T-helper 1 cell treated with Interleukin-12 subunit alpha and Interleukin-12 subunit beta and Interleukin-4 antibody, amounts not matched to agents 30 μg/mL and 1 μg/mL, for 36 hours (primary cell): ENCODE results near the gene AIPL1.

Source experiments
- H3K27ac Mint-ChIP-seq: one replicate; pipeline ENCODE4 v1.8.0; 2021; ENCODE audit warnings: mild to moderate bottlenecking, mixed read lengths
- H3K27me3 Mint-ChIP-seq: one replicate; pipeline ENCODE4 v1.8.0; 2021; ENCODE audit warnings: low read depth, mixed read lengths
- H3K36me3 Mint-ChIP-seq: one replicate; pipeline ENCODE4 v1.8.0; 2021; ENCODE audit warnings: low read depth, mixed read lengths
- H3K4me1 Mint-ChIP-seq: one replicate; pipeline ENCODE4 v1.8.0; 2021; ENCODE audit warnings: low read depth, mixed read lengths
- H3K4me3 Mint-ChIP-seq: one replicate; pipeline ENCODE4 v1.8.0; 2021; ENCODE audit warnings: mild to moderate bottlenecking, moderate library complexity, mixed read lengths
- H3K9me3 Mint-ChIP-seq: one replicate; pipeline ENCODE4 v1.8.0; 2021; ENCODE audit warnings: mixed read lengths

Gene AIPL1

DNA sequence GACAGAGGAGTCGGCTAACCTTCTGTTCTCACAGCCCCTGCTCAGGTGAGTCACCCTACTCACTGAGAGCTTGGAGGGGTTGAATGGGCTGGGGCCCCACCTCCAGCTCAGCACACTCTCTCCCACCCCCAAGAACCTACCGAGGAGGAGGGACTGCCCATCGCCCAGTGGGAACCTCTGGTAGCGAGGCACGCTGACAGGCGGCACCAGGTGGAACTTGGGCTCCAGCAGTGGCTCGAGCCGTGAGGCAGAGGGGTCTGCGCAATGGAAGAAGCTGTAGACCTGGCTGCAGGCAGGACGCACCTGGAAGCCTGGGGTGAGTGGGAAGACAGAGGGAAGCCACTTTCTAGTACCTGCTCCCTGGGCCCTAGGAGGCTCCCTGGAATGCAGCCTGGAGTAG is 37.6 kb upstream of the AIPL1 start:
- peaks cover 6% of the 10 kb centered on the region for H3K27me3 Mint-ChIP-seq
- no peaks in the 10 kb centered on the region for H3K4me1 Mint-ChIP-seq
- no peaks in the 10 kb centered on the region for H3K9me3 Mint-ChIP-seq
- no peak overlapping the region for H3K27ac Mint-ChIP-seq
- H3K4me3 Mint-ChIP-seq = no peak overlapping the region
- H3K36me3 Mint-ChIP-seq = no peaks in the 10 kb centered on the region

DNA sequence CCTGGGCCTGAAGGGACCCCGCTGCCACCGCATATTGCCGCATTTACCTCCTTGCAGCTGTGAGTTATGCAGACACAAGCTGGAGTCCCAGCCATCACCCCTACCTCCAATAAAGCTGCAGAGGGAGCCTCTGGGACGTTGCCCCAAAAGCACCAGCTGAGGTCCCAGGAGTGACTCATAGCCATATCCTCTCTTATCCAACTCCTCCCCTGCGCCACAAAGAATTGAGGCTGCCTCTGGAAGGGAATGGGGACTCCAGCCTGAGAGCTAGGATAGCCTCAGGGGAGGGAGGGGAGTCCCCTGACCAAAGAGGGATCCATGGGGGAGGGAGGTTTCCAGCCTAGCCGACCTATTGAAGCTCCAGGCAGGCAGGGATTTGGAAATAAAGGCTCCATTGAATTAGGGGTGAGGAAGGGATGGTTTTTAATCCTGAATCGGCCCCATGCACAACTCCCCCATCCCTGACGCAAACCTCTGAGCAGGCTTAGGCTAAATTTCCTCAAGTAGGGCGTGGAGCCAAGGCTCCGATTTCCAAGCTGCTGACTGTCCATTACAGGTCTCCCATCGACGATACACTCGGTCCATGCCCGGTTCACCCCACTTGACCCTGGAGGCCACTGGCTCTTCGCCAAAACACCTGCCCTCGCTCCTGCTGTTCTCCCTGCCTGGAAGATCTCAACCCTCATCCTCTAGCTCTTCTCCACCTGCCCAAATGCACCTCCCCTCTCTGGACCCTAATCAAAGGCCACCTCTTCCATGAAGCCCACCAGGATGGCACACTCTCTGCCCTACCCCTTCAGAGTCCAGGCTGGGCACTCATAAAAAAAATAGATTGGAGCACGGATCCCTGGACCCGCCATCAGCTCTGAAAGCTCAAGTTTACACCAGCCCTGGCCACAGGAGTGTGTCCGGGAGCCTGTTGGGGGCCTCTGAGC is 36.9 kb upstream of the AIPL1 start:
- Mint-ChIP-seq H3K27ac (no peak overlapping the region), H3K9me3 (no peaks in the 10 kb centered on the region), H3K4me1 (no peaks in the 10 kb centered on the region), H3K4me3 (no peak overlapping the region), H3K27me3 (peaks cover 6% of the 10 kb centered on the region), H3K36me3 (no peaks in the 10 kb centered on the region)

DNA sequence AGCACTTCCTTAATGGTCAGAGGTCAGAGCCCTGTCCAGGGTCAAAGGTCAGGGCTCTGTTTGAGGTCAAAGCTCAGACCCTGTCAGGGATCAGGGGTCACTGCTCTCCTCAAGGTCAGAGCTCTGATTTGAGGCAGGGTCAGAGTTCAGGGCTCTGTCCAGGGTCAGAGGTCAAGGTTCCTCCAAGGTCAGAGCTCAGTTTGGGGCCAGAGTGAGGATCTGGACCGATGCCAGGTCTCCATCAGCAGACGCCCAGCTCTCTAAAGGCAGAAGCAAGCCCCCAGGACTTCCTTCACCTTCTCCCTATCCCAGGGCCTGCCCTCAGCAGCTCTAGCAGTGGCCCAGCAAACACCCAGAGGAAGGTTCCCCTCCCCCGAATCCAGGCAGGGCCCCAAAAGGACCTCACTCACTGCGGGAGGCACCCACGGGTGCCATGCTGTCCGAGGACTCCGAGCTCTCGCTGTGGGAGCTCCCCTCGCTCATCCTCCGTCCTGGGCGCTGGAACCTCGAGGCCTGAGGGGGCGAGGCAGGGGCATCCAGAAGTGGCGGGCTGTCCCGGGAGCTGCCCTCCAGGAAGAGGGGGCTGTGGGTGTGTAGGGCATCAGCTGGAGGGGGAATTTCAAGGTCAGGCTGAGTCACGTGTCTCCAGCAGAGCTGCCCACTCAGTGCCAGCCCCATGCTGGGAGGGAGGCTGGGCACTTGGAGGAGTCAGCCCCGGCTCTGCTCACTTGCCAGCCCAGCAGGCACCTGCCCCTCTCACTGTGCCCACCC is 36.0 kb upstream of the AIPL1 start:
- no peaks in the 10 kb centered on the region for H3K36me3 Mint-ChIP-seq
- no peak overlapping the region for H3K4me3 Mint-ChIP-seq
- H3K27me3 Mint-ChIP-seq = peaks cover 6% of the 10 kb centered on the region
- H3K4me1 Mint-ChIP-seq = no peaks in the 10 kb centered on the region
- no peak overlapping the region for H3K27ac Mint-ChIP-seq
- H3K9me3 Mint-ChIP-seq = no peaks in the 10 kb centered on the region

DNA sequence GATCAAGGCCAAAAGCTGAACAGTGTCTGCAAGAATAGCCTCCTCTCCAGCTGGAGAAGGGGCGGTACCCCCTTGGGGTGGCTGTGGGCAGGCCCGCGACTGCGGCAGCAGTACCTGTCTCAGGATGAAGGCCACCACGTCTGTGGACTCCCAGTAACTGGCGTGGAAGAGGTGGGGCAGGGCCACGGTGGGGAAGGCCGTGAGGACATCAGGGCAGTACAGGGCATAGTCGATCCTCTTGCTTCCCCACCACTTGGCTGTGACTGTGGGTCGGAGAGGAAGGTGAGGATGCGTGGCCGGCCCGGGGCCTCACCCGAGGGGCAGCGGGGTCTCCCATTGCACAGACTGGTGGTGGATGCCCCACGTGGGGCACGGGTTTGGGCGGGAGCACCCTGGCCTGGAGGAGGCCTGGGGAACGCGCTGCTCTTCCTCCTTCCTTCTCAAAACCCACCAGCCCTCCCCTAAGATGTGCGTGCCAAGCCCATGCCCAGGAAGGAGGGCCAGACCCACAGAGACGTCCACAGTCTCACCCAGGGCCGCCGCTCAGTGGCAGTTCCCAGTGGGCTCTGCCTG is 35.3 kb upstream of the AIPL1 start:
- Mint-ChIP-seq H3K9me3 (no peaks in the 10 kb centered on the region), H3K4me3 (no peak overlapping the region), H3K36me3 (no peaks in the 10 kb centered on the region), H3K4me1 (no peaks in the 10 kb centered on the region), H3K27me3 (peaks cover 6% of the 10 kb centered on the region), H3K27ac (no peak overlapping the region)

DNA sequence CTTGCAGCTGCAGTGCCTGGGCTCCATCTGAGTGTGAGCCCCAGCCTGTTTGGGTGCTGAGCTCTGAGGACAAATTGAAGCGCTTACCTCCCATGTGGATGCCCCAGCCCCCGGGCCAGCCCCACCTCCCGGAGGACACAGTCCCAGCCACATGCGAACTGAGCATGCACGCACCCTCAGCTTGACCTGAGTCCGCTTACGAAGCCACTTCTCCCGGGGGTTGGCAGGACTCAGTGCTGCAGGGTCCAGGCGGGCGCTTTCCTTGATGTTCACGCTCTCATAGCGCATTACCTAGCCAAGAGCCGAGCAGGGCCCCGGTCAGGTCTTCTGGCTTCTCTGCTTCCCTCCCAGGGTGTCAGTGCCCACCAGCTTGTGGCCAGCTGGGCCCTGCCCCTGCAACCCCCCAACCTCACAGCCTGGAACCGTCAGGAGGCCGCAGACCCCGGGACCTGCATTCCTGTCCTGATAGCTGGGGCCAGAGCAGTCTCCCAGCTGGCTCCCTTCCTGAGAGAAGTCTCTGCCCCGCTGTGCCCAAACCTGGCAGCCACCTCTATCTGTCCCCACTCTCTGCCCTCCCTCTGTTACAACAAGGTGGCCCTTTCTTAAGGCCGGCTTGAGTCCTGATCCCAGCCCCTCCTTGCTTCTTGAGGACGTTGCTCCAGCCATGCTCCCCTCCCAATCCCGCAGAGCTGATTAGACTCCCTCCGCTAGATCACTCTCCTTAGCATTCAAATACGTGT is 33.3 kb upstream of the AIPL1 start:
- Mint-ChIP-seq H3K4me3 (no peak overlapping the region), H3K36me3 (no peaks in the 10 kb centered on the region), H3K9me3 (no peaks in the 10 kb centered on the region), H3K27me3 (peaks cover 6% of the 10 kb centered on the region), H3K4me1 (no peaks in the 10 kb centered on the region), H3K27ac (no peak overlapping the region)

DNA sequence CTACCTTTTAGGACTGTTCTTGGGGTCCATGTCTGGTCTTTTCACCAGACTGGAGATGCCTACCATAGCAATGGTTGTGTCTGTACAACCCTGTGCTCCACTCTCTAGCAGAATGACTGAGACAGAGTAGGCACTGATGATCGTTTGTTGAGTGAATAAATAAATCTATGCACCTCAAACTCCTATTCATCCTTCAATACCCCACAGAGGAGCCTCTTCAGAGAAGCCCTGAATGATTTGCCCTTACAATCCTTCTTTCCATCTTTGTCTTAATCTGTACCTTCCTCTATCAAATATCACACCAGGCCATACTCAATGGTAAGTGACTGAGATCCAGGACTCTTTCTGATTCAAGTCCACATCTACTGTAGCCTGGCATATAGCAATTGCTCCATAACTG is 32.6 kb upstream of the AIPL1 start:
- Mint-ChIP-seq H3K36me3 (no peaks in the 10 kb centered on the region), H3K4me3 (no peak overlapping the region), H3K9me3 (no peaks in the 10 kb centered on the region)

DNA sequence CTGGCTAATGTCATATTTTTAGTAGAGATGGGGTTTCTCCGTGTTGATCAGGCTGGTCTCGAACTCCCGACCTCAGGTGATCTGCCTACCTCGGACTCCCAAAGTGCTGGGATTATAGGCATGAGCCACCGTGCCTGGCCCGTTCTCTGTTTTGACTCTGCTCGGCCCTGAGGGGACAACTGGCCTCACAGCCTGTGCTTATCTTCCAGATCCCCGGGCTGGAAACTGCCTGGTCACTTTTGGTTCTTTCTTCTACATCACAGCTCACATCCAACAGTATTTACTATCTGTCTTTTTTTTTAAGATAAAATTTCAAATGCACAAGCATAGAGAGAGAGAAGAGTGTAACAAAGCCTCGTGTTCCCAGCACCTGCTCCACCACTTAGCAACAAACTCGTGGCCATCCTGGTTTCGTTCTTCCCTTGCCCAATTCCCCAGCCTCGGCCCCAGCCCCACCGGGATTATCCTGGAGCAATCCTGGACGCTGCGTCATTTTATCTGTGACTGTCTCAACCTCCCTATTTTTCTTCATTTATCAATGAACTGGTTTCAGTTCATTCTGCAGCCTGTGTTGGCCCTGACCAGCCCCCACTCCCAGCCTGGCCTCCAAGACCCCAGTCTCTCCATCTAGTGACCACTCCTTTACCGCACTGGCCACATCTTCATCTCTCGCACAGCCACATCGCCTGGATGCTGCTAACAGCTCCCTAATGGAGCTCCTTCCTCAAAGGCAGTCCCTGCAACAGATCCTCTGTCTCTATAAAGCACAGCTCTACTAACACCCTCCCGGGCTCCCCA is 30.5 kb upstream of the AIPL1 start:
- H3K27me3 Mint-ChIP-seq = peaks cover 6% of the 10 kb centered on the region
- no peaks in the 10 kb centered on the region for H3K9me3 Mint-ChIP-seq
- H3K36me3 Mint-ChIP-seq = no peaks in the 10 kb centered on the region
- H3K4me3 Mint-ChIP-seq = no peak overlapping the region
- H3K27ac Mint-ChIP-seq = no peak overlapping the region
- peaks cover 8% of the 10 kb centered on the region for H3K4me1 Mint-ChIP-seq

More for the DNA sequence above, 32.6 kb upstream of the AIPL1 start:
- Mint-ChIP-seq H3K27ac (no peak overlapping the region), H3K27me3 (peaks cover 6% of the 10 kb centered on the region), H3K4me1 (no peaks in the 10 kb centered on the region)

DNA sequence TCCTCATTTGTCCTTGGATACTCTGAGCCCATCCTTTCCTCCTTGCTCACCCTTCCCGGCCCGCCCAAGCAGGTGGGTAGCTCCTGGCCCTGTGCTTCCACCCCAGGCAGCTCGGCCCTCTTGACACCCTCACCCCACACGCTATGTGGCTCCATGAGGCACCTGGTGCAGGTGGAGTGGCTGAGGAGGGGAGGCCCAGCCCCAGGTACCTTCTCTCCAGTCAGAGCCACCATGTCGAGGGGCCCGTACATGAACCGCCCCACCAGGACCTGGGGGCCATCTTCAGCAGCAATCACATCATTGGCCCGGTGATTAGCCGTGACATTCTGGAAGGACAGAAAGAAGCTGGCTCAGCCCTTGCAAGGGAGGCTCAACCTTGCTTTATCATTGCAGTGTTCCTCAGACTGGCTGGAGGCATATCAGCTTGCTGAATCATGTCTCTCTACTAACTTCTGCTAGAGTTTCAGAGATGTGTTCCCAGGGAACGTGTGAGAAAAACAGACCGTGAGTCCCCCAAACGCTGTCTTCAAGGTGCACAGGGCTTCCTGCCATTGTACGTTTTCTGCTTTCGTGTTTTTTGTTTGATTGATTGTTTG is 29.6 kb upstream of the AIPL1 start:
- peaks cover 8% of the 10 kb centered on the region for H3K4me1 Mint-ChIP-seq
- peaks cover 6% of the 10 kb centered on the region for H3K27me3 Mint-ChIP-seq
- no peak overlapping the region for H3K4me3 Mint-ChIP-seq
- no peaks in the 10 kb centered on the region for H3K9me3 Mint-ChIP-seq
- H3K36me3 Mint-ChIP-seq = no peaks in the 10 kb centered on the region
- no peak overlapping the region for H3K27ac Mint-ChIP-seq

DNA sequence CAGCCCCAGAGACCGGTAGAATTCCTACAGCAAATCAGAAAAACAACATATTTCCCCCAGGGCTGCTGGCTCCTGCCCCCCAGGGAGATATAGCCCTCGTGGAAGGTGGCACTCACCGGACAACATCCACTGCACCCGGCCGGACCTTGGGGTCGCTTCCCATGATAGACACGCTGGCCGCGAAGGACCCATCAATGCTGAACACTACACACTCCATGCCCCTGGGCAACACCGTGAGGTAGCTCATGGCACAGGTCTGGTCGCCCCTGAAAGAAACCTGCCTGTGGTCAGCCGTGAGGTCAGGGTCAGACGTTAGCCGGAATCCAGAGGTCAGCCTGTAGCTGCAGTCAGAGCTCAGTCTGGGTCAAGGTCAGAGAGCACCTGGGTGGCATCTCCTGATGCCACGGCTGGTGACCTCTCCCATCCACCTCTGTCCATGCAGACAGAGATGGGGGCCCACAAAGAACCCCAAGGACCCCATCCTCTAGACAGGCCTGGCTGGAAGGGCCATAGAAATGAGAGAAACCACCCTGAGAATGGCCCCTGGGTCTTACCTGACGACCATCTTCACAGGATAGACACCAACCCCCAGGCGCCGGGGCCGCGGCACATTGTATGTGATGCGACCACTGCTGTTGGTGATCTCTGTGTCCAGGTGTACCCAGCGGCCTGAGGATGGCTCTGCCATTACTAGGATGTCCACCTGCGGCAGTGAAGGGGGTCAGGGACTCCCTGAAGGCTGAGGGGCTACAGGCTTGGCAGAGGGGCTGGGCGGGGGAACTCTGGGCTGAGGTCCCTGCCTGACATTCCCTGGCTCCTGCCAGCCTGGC is 28.9 kb upstream of the AIPL1 start:
- no peak overlapping the region for H3K27ac Mint-ChIP-seq
- peaks cover 4% of the 10 kb centered on the region for H3K27me3 Mint-ChIP-seq

DNA sequence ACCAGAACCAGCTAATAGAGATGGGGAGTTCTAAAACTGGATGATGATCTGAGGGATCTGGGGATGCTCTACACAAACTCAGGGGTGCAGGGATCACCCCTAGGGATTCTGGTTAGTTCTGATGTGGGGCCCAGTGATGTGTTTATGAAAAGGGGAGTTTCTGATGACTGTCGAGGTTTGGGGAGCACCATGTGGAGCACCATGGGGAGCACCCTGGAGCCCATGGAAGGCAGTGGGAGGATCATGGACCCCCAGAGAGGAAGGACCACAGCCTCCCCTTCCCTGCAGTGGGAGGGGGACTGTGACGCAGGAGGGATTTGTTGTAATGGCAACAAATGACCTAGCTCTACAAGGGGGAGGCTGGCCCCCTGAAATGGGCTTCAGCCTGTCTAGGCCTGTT is 27.8 kb upstream of the AIPL1 start:
- no peak overlapping the region for H3K4me3 Mint-ChIP-seq
- H3K27me3 Mint-ChIP-seq = no peaks in the 10 kb centered on the region
- no peaks in the 10 kb centered on the region for H3K36me3 Mint-ChIP-seq
- H3K27ac Mint-ChIP-seq = no peak overlapping the region
- peaks cover 8% of the 10 kb centered on the region for H3K4me1 Mint-ChIP-seq
- no peaks in the 10 kb centered on the region for H3K9me3 Mint-ChIP-seq

More for the DNA sequence above, 28.9 kb upstream of the AIPL1 start:
- Mint-ChIP-seq H3K36me3 (no peaks in the 10 kb centered on the region), H3K4me3 (no peak overlapping the region), H3K9me3 (no peaks in the 10 kb centered on the region), H3K4me1 (peaks cover 8% of the 10 kb centered on the region)

DNA sequence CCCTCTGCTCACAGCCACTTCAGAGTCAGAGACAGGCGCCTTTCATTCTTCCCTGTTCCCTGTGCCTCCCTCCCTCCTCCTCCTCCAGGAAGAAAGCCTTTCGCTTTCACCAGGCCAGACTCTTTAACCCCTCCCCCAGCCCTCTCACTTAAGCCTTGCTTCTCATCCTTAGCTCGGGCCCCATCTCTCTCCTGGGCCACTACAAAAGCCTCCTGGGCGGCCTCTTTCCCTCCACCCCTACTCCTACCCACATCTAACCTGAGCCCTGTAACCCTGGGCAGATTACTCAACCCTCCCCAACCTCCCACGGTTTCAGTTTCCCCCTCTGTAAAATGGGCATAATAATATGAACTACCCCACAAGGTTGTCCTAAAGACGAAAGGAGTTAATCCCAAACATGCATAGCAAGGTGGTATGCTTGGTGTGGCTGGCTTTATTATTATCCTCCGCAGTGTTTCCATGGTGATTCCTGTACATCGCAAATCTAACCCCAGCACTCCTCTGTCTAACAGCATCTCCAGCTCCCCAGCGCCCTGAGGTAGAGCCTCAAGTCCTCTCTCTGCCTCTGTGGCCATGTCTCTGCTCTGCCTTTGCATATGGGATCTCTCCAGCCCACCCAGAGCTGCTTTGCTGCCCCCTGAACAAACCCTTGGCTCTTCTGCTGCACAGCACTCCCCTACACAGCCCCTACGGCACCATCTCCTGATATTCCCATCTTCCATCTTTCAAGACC is 27.0 kb upstream of the AIPL1 start:
- Mint-ChIP-seq H3K4me1 (peaks cover 11% of the 10 kb centered on the region), H3K4me3 (no peak overlapping the region), H3K27ac (no peak overlapping the region), H3K9me3 (no peaks in the 10 kb centered on the region), H3K27me3 (no peaks in the 10 kb centered on the region), H3K36me3 (no peaks in the 10 kb centered on the region)

DNA sequence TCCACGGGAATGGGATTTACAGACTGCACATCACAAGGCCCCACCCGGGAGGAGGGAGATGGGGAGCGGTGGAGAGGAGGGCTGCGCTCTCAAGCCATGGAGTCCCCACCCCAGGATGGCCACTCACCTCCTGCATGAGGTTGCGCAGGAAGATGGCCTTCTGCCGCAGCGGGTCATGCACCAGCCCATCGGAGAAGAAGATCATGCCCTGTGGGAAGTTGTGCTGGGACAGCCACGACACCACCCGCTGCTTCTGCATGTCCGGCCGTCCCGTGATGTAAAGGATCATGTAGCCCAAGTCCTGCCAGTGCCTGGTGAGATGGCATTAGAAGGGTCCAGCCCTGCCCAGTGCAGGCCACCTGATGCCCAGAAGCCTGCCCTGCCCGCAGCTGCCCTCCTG is 26.3 kb upstream of the AIPL1 start:
- Mint-ChIP-seq H3K4me3 (no peak overlapping the region), H3K4me1 (peaks cover 17% of the 10 kb centered on the region), H3K9me3 (no peaks in the 10 kb centered on the region), H3K27me3 (peaks cover 6% of the 10 kb centered on the region), H3K27ac (no peak overlapping the region), H3K36me3 (no peaks in the 10 kb centered on the region)
